Measurements from ENCODE around the gene HUNK. TPM values are rescaled to one million over a fixed set of nuclear protein-coding genes. Genes with fewer than 3 reads are reported as not detected.

Gene HUNK
- total and polyA plus RNA-seq, 4 experiments from 2014 or later, result 0.07 to 0.44 (median 0.26) TPM; not detected in 1

DNA sequence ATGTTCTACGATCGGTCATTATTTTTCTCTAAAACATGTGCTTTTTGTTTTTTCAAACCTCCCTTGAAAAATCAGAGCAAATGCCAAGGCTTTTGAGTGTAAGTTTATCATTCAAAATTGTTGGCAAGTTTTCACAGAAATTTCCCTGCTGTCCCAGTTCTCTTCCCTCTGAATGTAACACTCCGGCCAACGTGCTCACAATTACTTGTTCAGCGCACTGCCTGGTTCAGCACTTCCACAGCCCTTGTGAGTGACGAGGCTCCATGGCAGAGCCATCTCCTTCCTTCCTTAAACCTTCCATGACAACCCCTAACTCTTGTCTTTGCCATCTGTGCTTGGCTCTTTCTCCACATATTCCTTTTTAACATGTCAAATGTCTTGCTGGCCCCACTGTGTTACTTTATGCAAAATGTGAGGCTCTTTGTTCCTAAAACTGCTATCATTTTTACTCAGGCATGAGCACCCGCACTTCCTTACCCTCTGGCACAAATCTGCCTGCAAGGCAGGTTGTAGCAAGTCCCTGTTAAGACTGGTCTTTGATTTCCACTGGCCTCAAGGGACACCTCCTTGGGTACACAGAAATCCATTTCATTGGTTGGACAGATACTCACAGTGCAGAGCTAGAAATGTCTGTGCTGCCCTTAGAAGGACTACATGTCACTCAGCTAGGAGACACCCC is 142.8 kb downstream of the HUNK start:
- no peaks in the 10 kb centered on the region for H3K27me3 ChIP-seq (ENCODE audit: insufficient read depth, low read length)
- no peaks in the 10 kb centered on the region for H3K4me1 Mint-ChIP-seq
- intact Hi-C loops (cut with micrococcal nuclease), result no loop called here
- H3K36me3 Mint-ChIP-seq, result no peaks in the 10 kb centered on the region
- H3K36me3 ChIP-seq (ENCODE audit: insufficient read depth, low read length), result no peaks in the 10 kb centered on the region
- peaks cover 0 to 3% (median 0%) of the 10 kb centered on the region in 8 donors for H3K9me3 Mint-ChIP-seq
- peaks cover 2 to 3% of the 10 kb centered on the region in 2 donors for H3K27me3 Mint-ChIP-seq
- CTCF ChIA-PET (ENCODE audit: partially characterized antibody), result no interaction called here
- H3K4me3 Mint-ChIP-seq, result no peak overlapping the region
- no peak overlapping the region for H3K4me3 ChIP-seq (ENCODE audit: low read length in 2 of 2)
- H3K27ac ChIP-seq (ENCODE audit: low read depth, low read length), result no peak overlapping the region
- no peak for DNase-seq
- H3K4me1 ChIP-seq (ENCODE audit: insufficient read depth, low read length), result no peaks in the 10 kb centered on the region
- POLR2A ChIA-PET (ENCODE audit: partially characterized antibody), result no interaction called here
- no peaks in the 10 kb centered on the region for H3K9me3 ChIP-seq (ENCODE audit: control insufficient read depth in 1 of 2, low read length in 2 of 2)
- H3K27ac Mint-ChIP-seq, result no peak overlapping the region

DNA sequence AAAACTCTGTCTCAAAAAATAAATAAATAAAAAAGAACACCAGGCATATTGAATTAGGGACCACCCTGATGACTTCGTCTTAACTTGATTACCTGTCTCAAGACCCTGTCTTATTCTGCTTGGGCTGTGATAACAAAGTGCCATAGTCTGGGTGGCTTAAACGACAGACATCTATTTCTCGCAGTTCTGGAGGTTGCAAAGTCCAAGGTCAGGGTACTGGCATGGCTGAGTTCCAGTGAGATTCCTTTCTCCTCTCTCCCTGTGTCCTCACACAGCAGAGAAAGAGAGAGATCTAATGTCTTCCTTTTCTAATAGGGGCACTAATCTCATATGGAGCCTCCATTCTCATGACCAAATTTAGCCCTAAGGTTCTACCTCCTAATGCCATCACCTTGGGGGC is 145.6 kb downstream of the HUNK start:
- ChIA-PET CTCF (ENCODE audit: partially characterized antibody) (no interaction called here), POLR2A (ENCODE audit: partially characterized antibody) (no interaction called here)
- Histone ChIP-seq H3K27ac (ENCODE audit: low read depth, low read length) (no peak overlapping the region), H3K36me3 (ENCODE audit: insufficient read depth, low read length) (no peaks in the 10 kb centered on the region), H3K4me3 (ENCODE audit: low read length in 2 of 2) (no peak overlapping the region), H3K4me1 (ENCODE audit: insufficient read depth, low read length) (no peaks in the 10 kb centered on the region), H3K27me3 (ENCODE audit: insufficient read depth, low read length) (no peaks in the 10 kb centered on the region), H3K9me3 (ENCODE audit: control insufficient read depth in 1 of 2, low read length in 2 of 2) (no peaks in the 10 kb centered on the region)
- Mint-ChIP-seq H3K9me3 (no peaks in the 10 kb centered on the region), H3K27ac (no peak overlapping the region), H3K4me1 (no peaks in the 10 kb centered on the region), H3K4me3 (no peak overlapping the region), H3K27me3 (peaks cover under 1 to 3% of the 10 kb centered on the region in 2 donors), H3K36me3 (no peaks in the 10 kb centered on the region)
- intact Hi-C loops (cut with micrococcal nuclease), result no loop called here
- no peak for DNase-seq

DNA sequence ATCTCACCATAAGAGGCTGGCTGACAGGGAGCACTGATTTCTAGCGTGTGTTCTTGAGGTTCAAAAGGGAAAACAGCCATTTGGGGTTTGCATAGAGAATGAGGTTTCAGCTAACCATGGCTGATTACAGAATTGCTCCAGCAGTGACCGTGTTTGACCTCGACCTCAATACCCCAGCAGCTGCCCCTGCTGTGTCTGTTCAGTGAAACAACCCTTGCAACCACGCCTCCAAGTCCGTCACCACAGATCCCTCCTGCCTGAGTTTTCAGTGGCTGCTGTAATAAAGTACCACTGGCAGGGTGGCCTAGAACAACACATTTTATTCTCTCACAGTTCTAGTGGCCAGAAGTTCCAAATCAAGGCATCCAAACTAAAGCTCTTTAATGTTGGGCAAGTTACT is 147.7 kb downstream of the HUNK start:
- Mint-ChIP-seq H3K4me3 (no peak overlapping the region), H3K27me3 (no peaks in the 10 kb centered on the region)
- POLR2A ChIA-PET (ENCODE audit: partially characterized antibody), result no interaction called here

DNA sequence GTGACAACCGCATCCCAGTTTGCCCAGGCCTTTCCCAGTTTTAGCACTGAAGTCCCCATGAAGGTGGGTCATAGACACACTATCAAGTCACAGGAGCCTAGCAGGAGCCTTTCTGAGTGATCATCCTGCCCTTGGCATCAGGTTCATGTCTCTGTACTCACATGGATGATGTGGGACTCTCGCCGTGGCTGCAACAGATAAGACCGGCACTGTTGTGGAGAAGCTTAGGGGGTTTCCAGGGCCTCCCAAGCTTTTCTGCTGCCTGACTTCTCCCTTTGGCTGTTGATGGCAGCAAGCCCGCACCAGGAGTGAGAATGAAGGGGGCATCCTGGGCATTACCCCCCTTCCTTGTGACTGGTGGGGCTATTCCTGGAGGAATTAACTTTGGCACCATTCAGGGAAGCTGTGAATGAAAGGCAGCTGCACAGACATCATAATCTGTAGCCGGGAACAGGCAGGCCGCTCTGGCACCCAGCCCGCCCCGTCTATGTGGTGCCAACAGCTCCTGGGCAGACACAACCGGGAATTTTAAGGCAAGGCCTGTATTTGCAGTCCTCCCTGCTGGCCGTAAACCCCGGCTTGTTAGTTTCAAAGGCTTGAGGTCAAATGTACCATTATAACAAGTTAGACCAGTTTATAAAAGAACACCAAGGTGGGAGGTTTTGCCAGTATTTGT is 148.6 kb downstream of the HUNK start:
- Mint-ChIP-seq H3K9me3 (no peaks in the 10 kb centered on the region), H3K27me3 (no peaks in the 10 kb centered on the region), H3K4me3 (no peak overlapping the region), H3K4me1 (no peaks in the 10 kb centered on the region), H3K36me3 (no peaks in the 10 kb centered on the region), H3K27ac (no peak overlapping the region)
- Histone ChIP-seq H3K4me3 (ENCODE audit: low read length in 2 of 2) (no peak overlapping the region), H3K36me3 (ENCODE audit: insufficient read depth, low read length) (no peaks in the 10 kb centered on the region), H3K27ac (ENCODE audit: low read depth, low read length) (no peak overlapping the region), H3K9me3 (ENCODE audit: control insufficient read depth in 1 of 2, low read length in 2 of 2) (no peaks in the 10 kb centered on the region), H3K4me1 (ENCODE audit: insufficient read depth, low read length) (no peaks in the 10 kb centered on the region), H3K27me3 (ENCODE audit: insufficient read depth, low read length) (no peaks in the 10 kb centered on the region)
- intact Hi-C loops (cut with micrococcal nuclease), result no loop called here
- ChIA-PET CTCF (ENCODE audit: partially characterized antibody) (no interaction called here), POLR2A (ENCODE audit: partially characterized antibody) (no interaction called here)
- DNase-seq, result no peak

More for the DNA sequence above, 147.7 kb downstream of the HUNK start:
- Histone ChIP-seq H3K9me3 (ENCODE audit: control insufficient read depth in 1 of 2, low read length in 2 of 2) (no peaks in the 10 kb centered on the region), H3K36me3 (ENCODE audit: insufficient read depth, low read length) (no peaks in the 10 kb centered on the region), H3K4me3 (ENCODE audit: low read length in 2 of 2) (no peak overlapping the region), H3K27me3 (ENCODE audit: insufficient read depth, low read length) (no peaks in the 10 kb centered on the region), H3K4me1 (ENCODE audit: insufficient read depth, low read length) (no peaks in the 10 kb centered on the region), H3K27ac (ENCODE audit: low read depth, low read length) (no peak overlapping the region)
- DNase-seq, result no peak
- no peaks in the 10 kb centered on the region for H3K36me3 Mint-ChIP-seq
- no peaks in the 10 kb centered on the region for H3K4me1 Mint-ChIP-seq
- H3K9me3 Mint-ChIP-seq, result no peaks in the 10 kb centered on the region
- CTCF ChIA-PET (ENCODE audit: partially characterized antibody), result no interaction called here
- H3K27ac Mint-ChIP-seq, result no peak overlapping the region
- intact Hi-C loops (cut with micrococcal nuclease), result no loop called here

DNA sequence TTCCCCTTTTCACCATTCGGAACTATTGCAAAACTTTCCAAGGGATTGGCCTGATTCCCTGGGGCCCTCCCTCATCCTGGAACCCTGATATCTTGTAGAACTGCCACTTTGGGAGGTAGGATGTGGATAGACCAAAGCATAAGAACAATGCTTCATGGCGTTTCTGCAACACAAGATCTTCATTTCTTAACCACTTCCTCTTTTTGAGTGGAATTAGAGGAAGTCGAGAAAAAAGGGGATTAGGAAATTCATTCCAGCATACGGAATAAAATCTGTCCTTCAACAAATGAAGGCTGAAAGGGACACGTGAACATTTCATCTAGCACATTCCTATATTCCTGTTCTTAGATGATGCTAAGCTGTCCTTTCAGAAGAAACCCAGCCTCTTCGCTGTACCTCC is 149.3 kb downstream of the HUNK start:
- Histone ChIP-seq H3K36me3 (ENCODE audit: insufficient read depth, low read length) (no peaks in the 10 kb centered on the region), H3K9me3 (ENCODE audit: control insufficient read depth in 1 of 2, low read length in 2 of 2) (no peaks in the 10 kb centered on the region), H3K4me1 (ENCODE audit: insufficient read depth, low read length) (no peaks in the 10 kb centered on the region), H3K27ac (ENCODE audit: low read depth, low read length) (no peak overlapping the region), H3K27me3 (ENCODE audit: insufficient read depth, low read length) (no peaks in the 10 kb centered on the region), H3K4me3 (ENCODE audit: low read length in 2 of 2) (no peak overlapping the region)
- H3K27me3 Mint-ChIP-seq, result no peaks in the 10 kb centered on the region
- ChIA-PET POLR2A (ENCODE audit: partially characterized antibody) (no interaction called here), CTCF (ENCODE audit: partially characterized antibody) (interaction anchor here (0.7 kb wide), 1 partner anchor 48 kb away, joined by 3 read pairs; no protein-coding TSS in a partner anchor)
- intact Hi-C loops (cut with micrococcal nuclease), result no loop called here
- no peaks in the 10 kb centered on the region for H3K4me1 Mint-ChIP-seq
- no peaks in the 10 kb centered on the region for H3K36me3 Mint-ChIP-seq
- no peak overlapping the region for H3K27ac Mint-ChIP-seq
- H3K9me3 Mint-ChIP-seq, result no peaks in the 10 kb centered on the region
- DNase-seq, result no peak
- no peak overlapping the region for H3K4me3 Mint-ChIP-seq

DNA sequence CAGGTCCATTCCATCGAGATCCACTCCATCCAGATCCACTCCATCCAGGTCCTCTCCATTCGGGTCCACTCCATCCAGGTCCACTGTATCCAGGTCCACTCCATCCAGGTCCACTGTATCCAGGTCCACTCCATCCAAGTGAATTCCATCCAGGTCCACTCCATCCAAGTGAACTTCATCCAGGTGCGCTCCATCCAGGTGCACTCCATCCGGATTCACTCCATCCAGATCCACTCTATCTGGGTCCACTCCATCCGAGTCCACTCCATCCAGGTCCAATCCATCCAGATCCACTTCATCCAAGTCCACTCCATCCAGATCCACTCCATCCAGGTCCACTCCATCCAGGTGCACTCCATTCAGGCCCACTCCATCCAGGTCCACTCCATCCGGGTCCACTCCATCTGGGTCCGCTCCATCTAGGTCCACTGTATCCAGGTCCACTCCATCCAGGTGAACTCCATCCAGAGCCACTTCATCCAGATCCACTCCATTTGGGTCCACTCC is 157.4 kb downstream of the HUNK start:
- POLR2A ChIA-PET (ENCODE audit: partially characterized antibody), result no interaction called here
- H3K36me3 Mint-ChIP-seq, result no peaks in the 10 kb centered on the region
- Histone ChIP-seq H3K4me1 (ENCODE audit: insufficient read depth, low read length) (no peaks in the 10 kb centered on the region), H3K27me3 (ENCODE audit: insufficient read depth, low read length) (no peaks in the 10 kb centered on the region), H3K36me3 (ENCODE audit: insufficient read depth, low read length) (no peaks in the 10 kb centered on the region), H3K4me3 (ENCODE audit: low read length in 2 of 2) (no peak overlapping the region), H3K9me3 (ENCODE audit: control insufficient read depth in 1 of 2, low read length in 2 of 2) (no peaks in the 10 kb centered on the region), H3K27ac (ENCODE audit: low read depth, low read length) (no peak overlapping the region)
- CTCF ChIA-PET (ENCODE audit: partially characterized antibody), result no interaction called here
- no peak overlapping the region for H3K27ac Mint-ChIP-seq
- H3K9me3 Mint-ChIP-seq, result peaks cover 0 to 6% (median under 1%) of the 10 kb centered on the region in 8 donors
- no peak overlapping the region for H3K4me3 Mint-ChIP-seq
- peaks cover 2 to 3% of the 10 kb centered on the region in 2 donors for H3K27me3 Mint-ChIP-seq
- DNase-seq, result no peak
- intact Hi-C loops (cut with micrococcal nuclease), result no loop called here
- H3K4me1 Mint-ChIP-seq, result no peaks in the 10 kb centered on the region

DNA sequence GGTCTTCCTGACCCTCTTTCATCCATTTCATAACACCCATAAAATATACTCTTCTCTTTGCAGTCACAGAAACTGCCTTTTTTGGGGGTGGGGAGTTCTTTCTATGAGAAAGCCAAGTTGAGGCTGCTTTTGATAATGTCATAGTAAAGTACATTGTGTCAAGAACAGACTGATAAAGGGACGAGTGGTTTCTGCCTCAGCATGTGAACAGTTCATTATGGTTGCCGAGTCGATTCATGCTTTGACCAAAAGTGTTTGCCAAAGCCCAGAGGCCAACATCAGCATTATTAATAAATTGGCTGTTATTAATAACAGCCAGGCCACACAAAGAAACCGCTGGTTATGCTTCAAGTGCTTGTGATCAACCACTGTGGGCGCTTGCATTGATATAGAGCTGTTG is 162.0 kb downstream of the HUNK start:
- no peak overlapping the region for H3K4me3 ChIP-seq (ENCODE audit: low read length in 2 of 2)
- H3K4me1 ChIP-seq (ENCODE audit: insufficient read depth, low read length), result no peaks in the 10 kb centered on the region
- H3K4me3 Mint-ChIP-seq, result no peak overlapping the region
- H3K27me3 Mint-ChIP-seq, result peaks cover 4 to 16% of the 10 kb centered on the region in 2 donors
- CTCF ChIA-PET (ENCODE audit: partially characterized antibody), result no interaction called here
- no peaks in the 10 kb centered on the region for H3K36me3 ChIP-seq (ENCODE audit: insufficient read depth, low read length)
- H3K27ac Mint-ChIP-seq, result no peak overlapping the region
- no peak for DNase-seq
- H3K9me3 ChIP-seq (ENCODE audit: control insufficient read depth in 1 of 2, low read length in 2 of 2), result no peaks in the 10 kb centered on the region
- H3K9me3 Mint-ChIP-seq, result peaks cover 0 to 6% (median 1%) of the 10 kb centered on the region in 8 donors
- H3K27ac ChIP-seq (ENCODE audit: low read depth, low read length), result no peak overlapping the region
- H3K4me1 Mint-ChIP-seq, result no peaks in the 10 kb centered on the region
- no peaks in the 10 kb centered on the region for H3K36me3 Mint-ChIP-seq
- no peaks in the 10 kb centered on the region for H3K27me3 ChIP-seq (ENCODE audit: insufficient read depth, low read length)
- POLR2A ChIA-PET (ENCODE audit: partially characterized antibody), result no interaction called here
- intact Hi-C loops (cut with micrococcal nuclease), result no loop called here
